H9 (cell line): Measurements from ENCODE around the gene PAGE2B. TPM values are rescaled to one million over a fixed set of nuclear protein-coding genes. Genes with fewer than 3 reads are reported as not detected.

ENCODE experiments used
- DNase-seq: peaks from one replicate; pipeline ENCODE4 v3.0.0-alpha.2; 2017
- H2AFZ ChIP-seq: one replicate; pipeline ENCODE4 v1.6.1; 2013; ENCODE audit warnings: mild to moderate bottlenecking, low read length, control low read depth, moderate library complexity
- H2AK5ac ChIP-seq: 2 replicates; pipeline ENCODE4 v1.6.1; 2013; ENCODE audit warnings: low read length, control low read depth, mixed read lengths; ENCODE audit not compliant: insufficient read length
- H2BK120ac ChIP-seq: one replicate; pipeline ENCODE4 v1.6.1; 2013; ENCODE audit warnings: low read depth, mild to moderate bottlenecking, low read length, control low read depth, inconsistent platforms; ENCODE audit not compliant: poor library complexity, severe bottlenecking
- H2BK12ac ChIP-seq: 2 replicates; pipeline ENCODE4 v1.6.1; 2013; ENCODE audit warnings: low read length, control low read depth, mixed read lengths, low read depth; ENCODE audit not compliant: insufficient read length
- H2BK15ac ChIP-seq: 2 replicates; pipeline ENCODE4 v1.6.1; 2013; ENCODE audit warnings: low read depth, low read length, control low read depth
- H2BK20ac ChIP-seq: one replicate; pipeline ENCODE4 v1.6.1; 2013; ENCODE audit warnings: low read depth, mild to moderate bottlenecking, low read length, control low read depth, inconsistent platforms; ENCODE audit not compliant: poor library complexity, severe bottlenecking
- H2BK5ac ChIP-seq: 2 replicates; pipeline ENCODE4 v1.6.1; 2013; ENCODE audit warnings: low read length, control low read depth, mixed read lengths; ENCODE audit not compliant: insufficient read length
- H3K14ac ChIP-seq: 2 replicates; pipeline ENCODE4 v1.6.1; 2013; ENCODE audit warnings: low read length, control low read depth; ENCODE audit not compliant: insufficient read depth
- H3K18ac ChIP-seq: 2 replicates; pipeline ENCODE4 v1.6.1; 2013; ENCODE audit warnings: low read depth, mild to moderate bottlenecking, mixed read lengths, low read length, control low read depth; ENCODE audit not compliant: insufficient read length
- H3K23ac ChIP-seq: 2 replicates; pipeline ENCODE4 v1.6.1; 2013; ENCODE audit warnings: low read length, control low read depth, mixed read lengths, low read depth; ENCODE audit not compliant: insufficient read length
- H3K23me2 ChIP-seq: 2 replicates; pipeline ENCODE4 v1.6.1; 2013; ENCODE audit warnings: low read depth, mild to moderate bottlenecking, mixed read lengths, low read length, control low read depth; ENCODE audit not compliant: insufficient read length, poor library complexity, severe bottlenecking
- H3K27ac ChIP-seq: 2 replicates; pipeline ENCODE4 v1.5.1; 2013; ENCODE audit warnings: low read length, control low read depth, mixed read lengths, low read depth; ENCODE audit not compliant: insufficient read length
- H3K27me3 ChIP-seq: 2 replicates; pipeline ENCODE4 v1.6.1; 2013; ENCODE audit warnings: low read length, control low read depth, inconsistent platforms; ENCODE audit not compliant: insufficient read depth
- H3K4ac ChIP-seq: 2 replicates; pipeline ENCODE4 v1.6.1; 2013; ENCODE audit warnings: low read depth, mild to moderate bottlenecking, control low read depth, inconsistent platforms, low read length, moderate library complexity
- H3K4me1 ChIP-seq: 2 replicates; pipeline ENCODE4 v1.6.1; 2013; ENCODE audit warnings: low read length, control low read depth, inconsistent platforms; ENCODE audit not compliant: insufficient read depth
- H3K4me2 ChIP-seq: 2 replicates; pipeline ENCODE4 v1.6.1; 2013; ENCODE audit warnings: low read length, control low read depth, mixed read lengths; ENCODE audit not compliant: insufficient read length, insufficient read depth
- H3K56ac ChIP-seq: 2 replicates; pipeline ENCODE4 v1.6.1; 2013; ENCODE audit warnings: low read depth, mild to moderate bottlenecking, mixed read lengths, low read length, control low read depth; ENCODE audit not compliant: insufficient read length
- H3K79me1 ChIP-seq: 2 replicates; pipeline ENCODE4 v1.6.1; 2013; ENCODE audit warnings: low read depth, mild to moderate bottlenecking, moderate library complexity, low read length, control low read depth, inconsistent platforms; ENCODE audit not compliant: insufficient read depth, poor library complexity, severe bottlenecking
- H3K79me2 ChIP-seq: 2 replicates; pipeline ENCODE4 v1.6.1; 2013; ENCODE audit warnings: low read length, control low read depth, inconsistent platforms; ENCODE audit not compliant: insufficient read depth
- H3K9ac ChIP-seq: 2 replicates; pipeline ENCODE4 v1.6.1; 2013; ENCODE audit warnings: low read length, control low read depth, mixed read lengths; ENCODE audit not compliant: insufficient read length; ENCODE audit errors: extremely low read depth
- H3K9me3 ChIP-seq: one replicate; pipeline ENCODE4 v1.6.1; 2013; ENCODE audit warnings: low read depth, low read length, inconsistent platforms; ENCODE audit not compliant: control insufficient read depth
- H3T11ph ChIP-seq: one replicate; pipeline ENCODE4 v1.6.1; 2013; ENCODE audit warnings: mild to moderate bottlenecking, low read length, control low read depth, inconsistent platforms
- H4K20me1 ChIP-seq: one replicate; pipeline ENCODE4 v1.6.1; 2013; ENCODE audit not compliant: control insufficient read depth, insufficient read length, insufficient read depth
- H4K5ac ChIP-seq: 2 replicates; pipeline ENCODE4 v1.6.1; 2013; ENCODE audit warnings: low read depth, mild to moderate bottlenecking, mixed read lengths, low read length, control low read depth; ENCODE audit not compliant: insufficient read length
- H4K8ac ChIP-seq: replicated peaks from 2 replicates; pipeline ENCODE4 v1.6.1; 2013; ENCODE audit warnings: low read length, control low read depth, mixed read lengths, low read depth; ENCODE audit not compliant: insufficient read length
- H4K91ac ChIP-seq: 2 replicates; pipeline ENCODE4 v1.6.1; 2013; ENCODE audit warnings: low read depth, mild to moderate bottlenecking, moderate library complexity, mixed read lengths, low read length, control low read depth; ENCODE audit not compliant: insufficient read length
- H3K27ac Mint-ChIP-seq, 3 experiments: 2 replicates in 2 of 3; 3 replicates in 1 of 3; pipeline ENCODE4 v1.8.0; 2020 to 2021; ENCODE audit warnings: mixed read lengths in 3 of 3, mild to moderate bottlenecking in 1 of 3, moderate library complexity in 1 of 3
- H3K27me3 Mint-ChIP-seq: 2 replicates; pipeline ENCODE4 v1.8.0; 2021; ENCODE audit warnings: low read depth, mild to moderate bottlenecking, moderate library complexity, mixed read lengths
- H3K36me3 Mint-ChIP-seq, 3 experiments: 2 replicates in 2 of 3; 3 replicates in 1 of 3; pipeline ENCODE4 v1.8.0; 2020 to 2021; ENCODE audit warnings: low read depth in 3 of 3, mixed read lengths in 3 of 3; ENCODE audit not compliant: insufficient read depth in 1 of 3
- H3K4me1 Mint-ChIP-seq, 2 experiments: 2 replicates each; pipeline ENCODE4 v1.8.0; 2020; ENCODE audit warnings: mixed read lengths in 2 of 2
- H3K4me3 Mint-ChIP-seq, 2 experiments: 2 replicates in 1 of 2; 3 replicates in 1 of 2; pipeline ENCODE4 v1.8.0; 2020 to 2021; ENCODE audit warnings: mild to moderate bottlenecking in 2 of 2, mixed read lengths in 2 of 2, moderate library complexity in 1 of 2
- H3K9me3 Mint-ChIP-seq, 2 experiments: 2 replicates in 1 of 2; 3 replicates in 1 of 2; pipeline ENCODE4 v1.8.0; 2020; ENCODE audit warnings: mild to moderate bottlenecking in 2 of 2, mixed read lengths in 2 of 2, moderate library complexity in 1 of 2
- WGBS: extraction: QIAGEN DNeasy Blood & Tissue Kit; methylation state at CpG from one replicate; pipeline ENCODE4 v1.1.7; 2013; ENCODE audit warnings: missing lambda C conversion rate, low lambda C conversion rate, mixed read lengths; ENCODE audit not compliant: insufficient read length; ENCODE audit errors: extremely low coverage; 5-methylcytosine and 5-hydroxymethylcytosine counted together
- total RNA-seq: library from RNA; stranded (reverse); gene quantifications from 2 replicates; pipeline ENCODE4 v1.2.1, GENCODE V29; 2021
- TF ChIP-seq, protein P1 (sequence below): fragments of 200-600 bp; sonication (generic); conservative IDR thresholded peaks from 3 replicates; pipeline ENCODE4 v1.8.0; 2021; ENCODE audit warnings: antibody characterized with exemption, mild to moderate bottlenecking

PAGE2B gene
- total RNA-seq, 1 experiment from 2014 or later, result not detected

DNA sequence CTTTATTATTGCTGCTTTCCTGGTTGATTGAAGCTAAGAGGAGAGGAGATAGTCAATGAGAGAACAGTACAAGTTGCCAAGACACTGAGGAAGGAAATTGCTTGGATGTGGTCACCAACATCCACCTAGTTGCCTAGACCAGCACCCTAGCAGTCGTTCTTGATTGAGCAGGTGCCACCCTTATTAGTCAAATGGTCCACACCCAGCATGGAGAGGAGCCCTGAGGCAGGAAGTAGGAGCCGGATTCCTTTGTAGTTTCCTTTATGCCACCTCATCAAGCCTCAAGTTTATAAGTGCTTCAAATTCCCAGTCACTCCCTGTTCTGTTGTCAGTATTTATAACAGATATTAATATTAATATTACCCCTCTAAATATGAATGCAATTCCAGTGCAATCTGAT, 33.1 kb downstream of the PAGE2B start:
- H3K4me2 ChIP-seq, result no peak overlapping the region
- H3K79me1 ChIP-seq, result no peaks in the 10 kb centered on the region
- H3K18ac ChIP-seq, result no peak overlapping the region
- no peak overlapping the region for H2AFZ ChIP-seq
- WGBS, result no CpG with 5 or more reads among the region's 2 CpGs
- H3K23me2 ChIP-seq, result no peaks in the 10 kb centered on the region
- no peak overlapping the region for H4K91ac ChIP-seq
- no peak overlapping the region for H3K14ac ChIP-seq
- no peak overlapping the region for H2BK12ac ChIP-seq
- H3K79me2 ChIP-seq, result no peaks in the 10 kb centered on the region
- H3K56ac ChIP-seq, result no peak overlapping the region
- no peak overlapping the region for H4K8ac ChIP-seq
- no peak overlapping the region for H2BK20ac ChIP-seq
- H3K9me3 ChIP-seq, result peaks cover 18% of the 10 kb centered on the region
- Mint-ChIP-seq H3K9me3 (peaks cover 52 to 84% of the 10 kb centered on the region in 2 experiments), H3K4me1 (0 out of 4 replicates have a peak, but pooled peaks cover 0 to 2% of the 10 kb centered on the region in 2 experiments), H3K27me3 (peaks cover under 1% of the 10 kb centered on the region), H3K4me3 (no peak overlapping the region), H3K27ac (no peak overlapping the region), H3K36me3 (peaks cover 0 to 4% (median 0%) of the 10 kb centered on the region in 3 experiments; a peak in 2 of 7 replicates)
- no peaks in the 10 kb centered on the region for H3K4me1 ChIP-seq
- no peak overlapping the region for H3K4ac ChIP-seq
- no peak overlapping the region for H3K27ac ChIP-seq
- TF ChIP-seq, protein P1, sequence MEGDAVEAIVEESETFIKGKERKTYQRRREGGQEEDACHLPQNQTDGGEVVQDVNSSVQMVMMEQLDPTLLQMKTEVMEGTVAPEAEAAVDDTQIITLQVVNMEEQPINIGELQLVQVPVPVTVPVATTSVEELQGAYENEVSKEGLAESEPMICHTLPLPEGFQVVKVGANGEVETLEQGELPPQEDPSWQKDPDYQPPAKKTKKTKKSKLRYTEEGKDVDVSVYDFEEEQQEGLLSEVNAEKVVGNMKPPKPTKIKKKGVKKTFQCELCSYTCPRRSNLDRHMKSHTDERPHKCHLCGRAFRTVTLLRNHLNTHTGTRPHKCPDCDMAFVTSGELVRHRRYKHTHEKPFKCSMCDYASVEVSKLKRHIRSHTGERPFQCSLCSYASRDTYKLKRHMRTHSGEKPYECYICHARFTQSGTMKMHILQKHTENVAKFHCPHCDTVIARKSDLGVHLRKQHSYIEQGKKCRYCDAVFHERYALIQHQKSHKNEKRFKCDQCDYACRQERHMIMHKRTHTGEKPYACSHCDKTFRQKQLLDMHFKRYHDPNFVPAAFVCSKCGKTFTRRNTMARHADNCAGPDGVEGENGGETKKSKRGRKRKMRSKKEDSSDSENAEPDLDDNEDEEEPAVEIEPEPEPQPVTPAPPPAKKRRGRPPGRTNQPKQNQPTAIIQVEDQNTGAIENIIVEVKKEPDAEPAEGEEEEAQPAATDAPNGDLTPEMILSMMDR, result no peak
- H2AK5ac ChIP-seq, result no peak overlapping the region
- no peak overlapping the region for H2BK120ac ChIP-seq
- H3K23ac ChIP-seq, result no peak overlapping the region
- no peak overlapping the region for H3K9ac ChIP-seq
- no peak overlapping the region for H3T11ph ChIP-seq
- no peak overlapping the region for H2BK15ac ChIP-seq
- no peaks in the 10 kb centered on the region for H4K20me1 ChIP-seq
- H4K5ac ChIP-seq, result no peak overlapping the region
- no peaks in the 10 kb centered on the region for H3K27me3 ChIP-seq
- no peak overlapping the region for H2BK5ac ChIP-seq
- no peak for DNase-seq
